Brain microvascular endothelial cell (primary cell): Measurements from ENCODE around the gene ITGB3BP.

Experiments
- DNase-seq: peaks from one replicate; pipeline ENCODE4 v3.0.0-alpha.2; 2020
- H3K27ac ChIP-seq: fragments of 250-450 bp; sonication (Bioruptor Pico); 2 replicates; pipeline ENCODE4 v1.5.1; 2020; ENCODE audit warnings: mild to moderate bottlenecking, moderate library complexity
- H3K27me3 ChIP-seq: fragments of 250-450 bp; sonication (Bioruptor Pico); replicated peaks from 2 replicates; pipeline ENCODE4 v1.5.1; 2020; ENCODE audit warnings: mild to moderate bottlenecking
- H3K36me3 ChIP-seq: fragments of 250-450 bp; sonication (Bioruptor Pico); replicated peaks from 2 replicates; pipeline ENCODE4 v1.5.1; 2020; ENCODE audit warnings: mild to moderate bottlenecking
- H3K4me3 ChIP-seq: 2 replicates; pipeline ENCODE4 v1.5.1; 2011; ENCODE audit warnings: low read depth, mild to moderate bottlenecking, control low read depth, low read length, moderate library complexity
- CTCF ChIP-seq: IDR thresholded peaks from 2 replicates; pipeline ENCODE4 v1.5.1; 2011; ENCODE audit warnings: low read depth, mild to moderate bottlenecking, moderate library complexity, low read length, control low read depth, inconsistent platforms; ENCODE audit errors: missing control alignments
- in situ Hi-C: cut with HindIII; loops from 2 replicates; pipeline ENCODE4 v1.10.0; 2017; ENCODE audit warnings: low sequenced_read_pairs, low pct_ligation_motif_present

Gene ITGB3BP

GRCh38 chr1:63411066-63411465, 112.0 kb downstream of the ITGB3BP start:
- no peaks in the 10 kb centered on the region for H3K36me3 ChIP-seq
- TF ChIP-seq CTCF: no peak
- DNase-seq: no peak
- H3K27me3 ChIP-seq: no peaks in the 10 kb centered on the region
- no peak overlapping the region for H3K27ac ChIP-seq
- in situ Hi-C loops: no loop called here
- no peak overlapping the region for H3K4me3 ChIP-seq

- DNase-seq: no peak
- Histone ChIP-seq H3K27ac (no peak overlapping the region), H3K27me3 (no peaks in the 10 kb centered on the region), H3K36me3 (no peaks in the 10 kb centered on the region), H3K4me3 (no peak overlapping the region)
- TF ChIP-seq CTCF: no peak
- in situ Hi-C loops: no loop called here
Observed at GRCh38 chr1:63408331-63408730, 114.7 kb downstream of the ITGB3BP start.

- Histone ChIP-seq H3K4me3 (no peak overlapping the region), H3K36me3 (no peaks in the 10 kb centered on the region), H3K27me3 (no peaks in the 10 kb centered on the region), H3K27ac (no peak overlapping the region)
- in situ Hi-C loops: no loop called here
- DNase-seq: no peak
- no peak for TF ChIP-seq CTCF
Observed at GRCh38 chr1:63407002-63407401, 116.0 kb downstream of the ITGB3BP start.

- DNase-seq: no peak
- Histone ChIP-seq H3K27me3 (no peaks in the 10 kb centered on the region), H3K4me3 (no peak overlapping the region), H3K27ac (no peak overlapping the region), H3K36me3 (no peaks in the 10 kb centered on the region)
- in situ Hi-C loops: no loop called here
- TF ChIP-seq CTCF: no peak
Observed at GRCh38 chr1:63405987-63406386, 117.0 kb downstream of the ITGB3BP start.

GRCh38 chr1:63405021-63405420, 118.0 kb downstream of the ITGB3BP start:
- no peak for DNase-seq
- in situ Hi-C loops: no loop called here
- Histone ChIP-seq H3K27ac (no peak overlapping the region), H3K4me3 (no peak overlapping the region), H3K27me3 (no peaks in the 10 kb centered on the region), H3K36me3 (no peaks in the 10 kb centered on the region)
- no peak for TF ChIP-seq CTCF

- TF ChIP-seq CTCF: no peak
- Histone ChIP-seq H3K36me3 (no peaks in the 10 kb centered on the region), H3K4me3 (no peak overlapping the region), H3K27me3 (no peaks in the 10 kb centered on the region), H3K27ac (no peak overlapping the region)
- in situ Hi-C loops: no loop called here
- DNase-seq: no peak
Observed at GRCh38 chr1:63403386-63403785, 119.6 kb downstream of the ITGB3BP start.
